ENCODE measurements around the gene TLCD5. TPM values are rescaled to one million over a fixed set of nuclear protein-coding genes. Genes with fewer than 3 reads are reported as not detected.

Gene TLCD5
- total and polyA plus RNA-seq, 2 donors from 2014 or later = 4.9 to 6.0 TPM

GRCh38 chr11:120326845-120327281 lies 1.8 kb downstream of the TLCD5 start:
- intact Hi-C loops (cut with DNase I) = no loop called here
- DNase-seq (no peak), FAIRE-seq (no peak)
- Histone ChIP-seq H3K36me3 (ENCODE audit: control insufficient read depth in 2 of 3, insufficient read depth in 3 of 3, low read length in 3 of 3) (peaks cover 0 to 8% (median 3%) of the 10 kb centered on the region in 3 donors), H3K9me3 (ENCODE audit: control insufficient read depth in 2 of 3, insufficient read depth in 1 of 3, low read length in 3 of 3) (no peaks in the 10 kb centered on the region), H3K27me3 (ENCODE audit: control insufficient read depth, insufficient read depth, low read length) (no peaks in the 10 kb centered on the region), H3K4me3 (ENCODE audit: low read length in 3 of 3) (no peak overlapping the region), H3K27ac (ENCODE audit: low read depth in 2 of 2, low read length in 2 of 2) (no peak overlapping the region), H3K9ac (ENCODE audit: low read length in 3 of 3) (no peak overlapping the region), H3K4me1 (ENCODE audit: control insufficient read depth in 2 of 3, insufficient read depth in 2 of 3, low read depth in 1 of 3, low read length in 3 of 3) (no peaks in the 10 kb centered on the region)
- no peak for TF ChIP-seq CTCF (IDR thresholded peaks at IDR 0.05; ENCODE audit: borderline replicate concordance, extremely low read depth, insufficient read depth)

- TF ChIP-seq CTCF (IDR thresholded peaks at IDR 0.05; ENCODE audit: borderline replicate concordance, extremely low read depth, insufficient read depth) = no peak
- Histone ChIP-seq H3K9me3 (ENCODE audit: control insufficient read depth in 2 of 3, insufficient read depth in 1 of 3, low read length in 3 of 3) (no peaks in the 10 kb centered on the region), H3K4me1 (ENCODE audit: control insufficient read depth in 2 of 3, insufficient read depth in 2 of 3, low read depth in 1 of 3, low read length in 3 of 3) (no peaks in the 10 kb centered on the region), H3K27me3 (ENCODE audit: control insufficient read depth, insufficient read depth, low read length) (no peaks in the 10 kb centered on the region), H3K9ac (ENCODE audit: low read length in 3 of 3) (no peak overlapping the region), H3K36me3 (ENCODE audit: control insufficient read depth in 2 of 3, insufficient read depth in 3 of 3, low read length in 3 of 3) (peaks cover 0 to 8% (median 3%) of the 10 kb centered on the region in 3 donors), H3K27ac (ENCODE audit: low read depth in 2 of 2, low read length in 2 of 2) (no peak overlapping the region), H3K4me3 (ENCODE audit: low read length in 3 of 3) (no peak overlapping the region)
- no peak for FAIRE-seq
- no peak for DNase-seq
- intact Hi-C loops (cut with DNase I) = no loop called here
These were observed 2.2 kb downstream of the TLCD5 start for GRCh38 chr11:120327311-120327710.

GRCh38 chr11:120329556-120329955 lies 4.5 kb downstream of the TLCD5 start:
- FAIRE-seq (no peak), DNase-seq (no peak)
- Histone ChIP-seq H3K27ac (ENCODE audit: low read depth in 2 of 2, low read length in 2 of 2) (no peak overlapping the region), H3K4me3 (ENCODE audit: low read length in 3 of 3) (no peak overlapping the region), H3K9me3 (ENCODE audit: control insufficient read depth in 2 of 3, insufficient read depth in 1 of 3, low read length in 3 of 3) (no peaks in the 10 kb centered on the region), H3K27me3 (ENCODE audit: control insufficient read depth, insufficient read depth, low read length) (no peaks in the 10 kb centered on the region), H3K36me3 (ENCODE audit: control insufficient read depth in 2 of 3, insufficient read depth in 3 of 3, low read length in 3 of 3) (peaks cover 0 to 8% (median 3%) of the 10 kb centered on the region in 3 donors), H3K9ac (ENCODE audit: low read length in 3 of 3) (no peak overlapping the region), H3K4me1 (ENCODE audit: control insufficient read depth in 2 of 3, insufficient read depth in 2 of 3, low read depth in 1 of 3, low read length in 3 of 3) (no peaks in the 10 kb centered on the region)
- no peak for TF ChIP-seq CTCF (IDR thresholded peaks at IDR 0.05; ENCODE audit: borderline replicate concordance, extremely low read depth, insufficient read depth)
- intact Hi-C loops (cut with DNase I) = no loop called here

GRCh38 chr11:120330045-120330444 lies 4.9 kb downstream of the TLCD5 start:
- no peaks in the 10 kb centered on the region for H3K27me3 ChIP-seq (ENCODE audit: control insufficient read depth, insufficient read depth, low read length)
- intact Hi-C loops (cut with DNase I) = no loop called here
- FAIRE-seq (no peak), DNase-seq (no peak)
- no peak for TF ChIP-seq CTCF (IDR thresholded peaks at IDR 0.05; ENCODE audit: borderline replicate concordance, extremely low read depth, insufficient read depth)
- H3K4me1 ChIP-seq (ENCODE audit: control insufficient read depth in 2 of 3, insufficient read depth in 2 of 3, low read depth in 1 of 3, low read length in 3 of 3) = no peaks in the 10 kb centered on the region
- no peak overlapping the region for H3K9ac ChIP-seq (ENCODE audit: low read length in 3 of 3)
- H3K36me3 ChIP-seq (ENCODE audit: control insufficient read depth in 2 of 3, insufficient read depth in 3 of 3, low read length in 3 of 3) = peaks cover 0 to 8% (median 3%) of the 10 kb centered on the region in 3 donors
- no peak overlapping the region for H3K27ac ChIP-seq (ENCODE audit: low read depth in 2 of 2, low read length in 2 of 2)
- H3K9me3 ChIP-seq (ENCODE audit: control insufficient read depth in 2 of 3, insufficient read depth in 1 of 3, low read length in 3 of 3) = no peaks in the 10 kb centered on the region
- no peak overlapping the region for H3K4me3 ChIP-seq (ENCODE audit: low read length in 3 of 3)
